Activated CD4-positive, alpha-beta memory T cell treated with anti-CD3 and anti-CD28 coated beads, Interleukin-2, amount 10 ng/mL, durations not matched to agents 7 days and 5 days (primary cell): ENCODE data around the gene ANKS1A. TPM values are rescaled to one million over a fixed set of nuclear protein-coding genes. Genes with fewer than 3 reads are reported as not detected.

Experiments used
- CTCF ChIA-PET: fragments of 350-600 bp; sonication (Branson Sonifier 250); formaldehyde crosslinking; loops from one replicate; lab custom pipeline; 2021; ENCODE audit warnings: antibody characterized with exemption, inconsistent platforms; lab: Charles Lee
- POLR2A ChIA-PET: fragments of 350-600 bp; sonication (Branson Sonifier 250); formaldehyde crosslinking; loops from one replicate; lab custom pipeline; 2021; ENCODE audit warnings: antibody characterized with exemption; lab: Charles Lee
- DNase-seq: peaks from one replicate; pipeline ENCODE4 v3.0.0-alpha.2; 2020
- H3K27ac Mint-ChIP-seq: one replicate; pipeline ENCODE4 v1.8.0; 2021; ENCODE audit warnings: mild to moderate bottlenecking, mixed read lengths
- H3K27me3 Mint-ChIP-seq: one replicate; pipeline ENCODE4 v1.8.0; 2021; ENCODE audit warnings: mixed read lengths
- H3K36me3 Mint-ChIP-seq: one replicate; pipeline ENCODE4 v1.8.0; 2021; ENCODE audit warnings: low read depth, mixed read lengths
- H3K4me1 Mint-ChIP-seq: one replicate; pipeline ENCODE4 v1.8.0; 2021; ENCODE audit warnings: mixed read lengths
- H3K4me3 Mint-ChIP-seq: one replicate; pipeline ENCODE4 v1.8.0; 2021; ENCODE audit warnings: mild to moderate bottlenecking, mixed read lengths
- H3K9me3 Mint-ChIP-seq: one replicate; pipeline ENCODE4 v1.8.0; 2021; ENCODE audit warnings: mixed read lengths
- total RNA-seq, 2 experiments: library from RNA; stranded (reverse); gene quantifications; one replicate each; pipeline ENCODE4 v1.2.3, GENCODE V29; 2021

ANKS1A gene
- total RNA-seq, 2 experiments from 2014 or later: 8.8 to 9.5 TPM

DNA sequence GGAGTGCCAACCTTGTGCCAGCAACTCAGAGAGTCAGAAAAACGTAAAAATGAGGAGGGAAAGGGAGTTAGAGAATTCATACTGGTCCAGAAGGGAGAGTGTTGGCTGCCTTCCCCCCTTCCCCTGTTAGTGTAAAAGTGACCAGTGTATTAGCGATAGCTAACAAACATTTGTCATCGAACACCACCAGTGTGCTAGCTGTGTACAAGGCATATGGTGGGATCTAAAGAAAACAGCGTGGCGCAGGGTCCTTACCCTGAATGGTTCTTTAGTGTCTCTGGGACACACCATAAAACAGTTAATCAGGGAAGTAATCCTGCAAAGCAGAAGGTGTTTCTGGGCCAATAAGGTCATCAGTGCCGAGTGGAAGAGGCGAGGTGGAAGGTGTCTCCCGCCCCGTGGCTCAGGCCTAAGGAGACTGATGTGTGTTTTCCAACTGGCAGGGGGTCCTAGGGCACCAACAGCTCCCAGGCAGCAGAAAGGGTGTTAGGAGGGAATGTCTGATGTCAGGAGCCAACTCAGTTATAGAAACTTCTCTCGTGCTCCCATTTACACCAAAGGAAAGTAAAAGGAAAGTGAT is 160.2 kb downstream of the ANKS1A start:
- ChIA-PET POLR2A (no interaction called here), CTCF (interaction anchor here (0.6 to 1.3 kb wide), 6 partner anchors 19 to 1568 kb away, joined by 3 to 5 read pairs (median 3); no protein-coding TSS in a partner anchor)
- DNase-seq: no peak
- no peaks in the 10 kb centered on the region for H3K27me3 Mint-ChIP-seq
- H3K4me1 Mint-ChIP-seq: peaks cover 4% of the 10 kb centered on the region
- no peaks in the 10 kb centered on the region for H3K9me3 Mint-ChIP-seq
- no peak overlapping the region for H3K27ac Mint-ChIP-seq
- no peaks in the 10 kb centered on the region for H3K36me3 Mint-ChIP-seq
- no peak overlapping the region for H3K4me3 Mint-ChIP-seq

DNA sequence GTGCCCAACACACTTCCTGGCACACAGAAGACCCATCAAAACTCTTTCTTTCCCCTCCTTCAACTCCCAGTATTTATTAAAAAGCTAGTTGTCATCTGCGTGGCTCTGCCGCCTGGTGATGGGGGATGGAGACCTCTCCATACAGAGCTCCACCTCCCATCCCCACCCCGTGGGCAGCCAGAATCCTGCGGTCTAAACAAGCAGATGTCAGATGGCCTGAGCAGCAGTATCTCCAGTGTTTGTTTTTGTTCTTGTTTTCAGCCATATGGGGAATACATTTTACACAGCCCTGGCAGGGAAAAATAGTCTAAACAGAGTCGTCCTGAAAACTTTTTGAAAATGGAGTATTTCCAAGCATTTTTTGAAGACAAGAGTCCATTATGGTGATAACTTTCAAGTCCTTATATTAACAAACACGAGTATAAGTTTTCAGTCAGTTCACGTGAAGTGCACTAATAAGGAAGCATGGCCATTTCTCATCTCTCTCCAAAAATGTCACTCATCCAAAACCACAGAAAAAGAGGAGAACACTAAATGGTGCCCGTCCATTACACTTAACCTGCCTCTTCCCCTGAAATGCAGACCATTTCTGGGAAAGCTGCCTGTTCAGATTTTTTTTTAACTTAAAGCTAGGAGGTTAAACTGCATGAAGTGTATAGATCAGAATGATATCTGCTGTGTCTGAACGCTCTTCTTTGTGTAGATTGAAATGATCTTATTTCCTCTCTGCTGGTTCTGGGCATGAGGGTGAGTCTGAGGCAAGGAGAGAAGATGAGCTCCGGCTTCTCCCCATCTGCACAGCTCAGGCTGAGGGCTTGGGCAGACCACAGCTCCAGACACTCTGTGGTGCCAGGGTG is 161.1 kb downstream of the ANKS1A start:
- Mint-ChIP-seq H3K27ac (no peak overlapping the region), H3K4me1 (peaks cover 4% of the 10 kb centered on the region), H3K27me3 (no peaks in the 10 kb centered on the region), H3K36me3 (no peaks in the 10 kb centered on the region), H3K4me3 (no peak overlapping the region), H3K9me3 (no peaks in the 10 kb centered on the region)
- ChIA-PET POLR2A (no interaction called here), CTCF (interaction anchor here (0.6 to 1.1 kb wide), 3 partner anchors 63 to 1569 kb away, joined by 3 read pairs; no protein-coding TSS in a partner anchor)
- no peak for DNase-seq

DNA sequence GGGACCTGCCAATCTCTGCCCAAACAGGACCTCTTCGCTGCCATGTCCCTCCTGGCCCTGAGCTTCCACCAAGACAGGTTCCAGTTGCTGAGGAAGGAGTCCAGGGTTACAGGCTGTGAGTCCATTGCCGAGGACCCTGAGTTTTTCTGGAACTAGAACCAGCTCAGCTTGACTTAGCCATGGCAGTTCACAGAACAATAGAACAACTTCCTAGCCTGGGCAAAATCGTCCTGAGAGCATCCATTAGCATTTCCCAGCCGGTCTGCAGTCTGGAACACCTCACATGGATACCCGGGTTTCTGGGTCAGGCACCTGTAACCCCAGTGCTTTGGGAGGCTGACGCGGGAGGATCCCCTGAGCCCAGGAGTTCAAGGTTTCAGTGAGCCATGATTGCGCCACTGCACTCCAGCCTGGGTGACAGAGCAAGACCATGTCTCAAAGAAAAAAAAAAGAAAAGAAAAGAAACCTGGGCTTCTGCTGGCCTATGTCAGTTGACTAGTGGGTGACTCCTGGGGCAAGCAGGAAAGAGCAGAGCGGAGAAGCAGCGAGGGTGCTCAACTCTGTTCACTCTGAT is 161.8 kb downstream of the ANKS1A start:
- Mint-ChIP-seq H3K27ac (no peak overlapping the region), H3K4me3 (no peak overlapping the region), H3K36me3 (no peaks in the 10 kb centered on the region), H3K9me3 (no peaks in the 10 kb centered on the region), H3K4me1 (peaks cover 4% of the 10 kb centered on the region), H3K27me3 (no peaks in the 10 kb centered on the region)
- ChIA-PET CTCF (no interaction called here), POLR2A (interaction anchor here (0.7 kb wide), 1 partner anchor 60 kb away, joined by 3 read pairs; no protein-coding TSS in a partner anchor)
- DNase-seq: no peak

DNA sequence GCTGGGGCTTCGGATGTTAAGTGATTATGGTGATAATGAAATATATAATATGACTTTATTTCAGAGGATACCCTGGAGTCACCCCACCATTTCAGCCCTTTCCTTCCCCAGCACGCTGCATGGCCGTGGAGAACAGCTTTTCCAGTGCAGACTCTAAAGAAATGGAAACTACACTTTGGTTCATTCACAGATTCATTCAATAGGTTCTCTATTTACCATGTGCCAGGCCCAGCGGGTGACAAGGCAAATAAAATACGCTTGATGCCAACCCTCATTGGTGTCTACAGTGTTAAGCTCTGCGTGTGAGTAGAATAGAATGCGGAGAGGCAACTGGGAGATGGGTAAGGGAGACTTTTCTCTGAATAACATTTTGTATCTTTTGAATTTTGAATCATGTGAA is 162.3 kb downstream of the ANKS1A start:
- Mint-ChIP-seq H3K4me3 (no peak overlapping the region), H3K4me1 (peaks cover 4% of the 10 kb centered on the region), H3K9me3 (no peaks in the 10 kb centered on the region), H3K27ac (no peak overlapping the region), H3K36me3 (no peaks in the 10 kb centered on the region), H3K27me3 (no peaks in the 10 kb centered on the region)
- ChIA-PET POLR2A (interaction anchor here (0.7 kb wide), 1 partner anchor 60 kb away, joined by 3 read pairs; no protein-coding TSS in a partner anchor), CTCF (no interaction called here)
- no peak for DNase-seq

DNA sequence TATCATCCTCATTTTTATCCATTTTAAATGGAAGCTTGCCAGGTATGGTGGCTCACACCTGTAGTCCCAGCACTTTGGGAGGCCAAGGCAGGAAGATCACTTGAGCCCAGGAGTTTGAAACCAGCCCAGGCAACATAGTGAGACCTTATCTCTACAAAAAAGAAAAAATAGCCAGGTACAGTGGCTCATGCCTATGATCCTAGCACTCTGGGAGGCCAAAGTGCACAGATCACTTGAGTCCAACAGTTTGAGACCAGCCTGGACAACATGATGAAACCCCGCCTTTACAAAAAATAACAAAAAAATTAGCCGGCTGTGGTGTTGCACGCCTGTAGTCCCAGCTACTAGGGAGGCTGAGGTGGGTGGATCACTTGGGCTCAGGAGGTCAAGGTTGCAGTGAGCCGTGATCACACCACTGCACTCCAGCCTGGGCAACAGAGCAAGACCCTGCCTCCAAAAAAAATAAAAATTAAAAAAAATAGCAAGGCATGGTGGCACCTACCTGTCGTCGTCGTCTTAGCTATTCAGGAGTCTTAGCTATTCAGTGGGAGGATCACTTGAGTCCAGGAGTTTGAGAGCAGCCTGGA is 163.0 kb downstream of the ANKS1A start:
- no peak for DNase-seq
- Mint-ChIP-seq H3K27me3 (no peaks in the 10 kb centered on the region), H3K4me1 (no peaks in the 10 kb centered on the region), H3K4me3 (no peak overlapping the region), H3K36me3 (no peaks in the 10 kb centered on the region), H3K27ac (no peak overlapping the region), H3K9me3 (no peaks in the 10 kb centered on the region)
- CTCF ChIA-PET: interaction anchor here (0.6 kb wide), 1 partner anchor 17 kb away, joined by 3 read pairs; no protein-coding TSS in a partner anchor
- POLR2A ChIA-PET: no interaction called here

DNA sequence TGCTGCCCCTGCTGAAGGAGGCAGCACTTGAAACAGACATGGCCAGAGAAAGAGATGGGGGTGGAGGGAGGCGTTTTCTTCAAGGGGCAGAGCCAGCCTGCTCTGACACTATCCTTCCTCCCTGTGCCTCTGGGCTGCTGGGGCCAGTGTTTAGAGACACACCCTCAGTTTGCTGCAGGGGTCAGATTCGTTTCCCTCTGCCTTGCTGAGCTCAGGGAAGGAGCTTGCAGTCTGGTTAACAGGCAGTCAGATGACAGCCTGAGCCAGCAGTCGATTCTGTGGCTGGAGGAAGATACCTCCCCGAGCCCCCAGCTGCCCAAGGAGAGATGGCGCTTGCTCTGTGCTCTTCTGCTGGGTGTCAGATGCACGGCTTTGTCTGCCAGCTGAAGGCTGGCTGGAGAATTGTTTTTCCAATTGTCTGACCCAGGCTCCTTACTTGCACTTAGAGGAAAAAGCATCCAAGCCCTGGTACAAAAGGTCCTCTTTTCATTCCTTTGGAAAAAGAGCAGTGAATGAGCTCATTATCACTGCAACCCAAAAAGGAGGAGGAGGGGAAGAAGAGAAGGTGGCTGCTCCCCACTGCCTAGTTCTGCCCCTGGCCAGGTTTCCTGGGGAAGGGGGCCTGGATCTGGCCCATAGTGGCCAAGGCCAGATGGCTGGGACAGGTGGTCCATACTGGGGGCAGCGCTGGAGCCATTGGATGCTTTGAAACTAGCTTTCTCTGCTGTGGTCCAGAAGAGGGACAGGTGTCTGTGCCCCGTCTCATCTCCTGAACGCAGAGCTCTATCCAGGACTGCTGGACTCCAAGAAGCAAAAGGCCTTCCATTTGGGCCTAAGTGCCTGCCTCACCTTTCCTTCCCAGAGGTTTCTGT is 163.9 kb downstream of the ANKS1A start:
- no peak for DNase-seq
- no peak overlapping the region for H3K4me3 Mint-ChIP-seq
- H3K4me1 Mint-ChIP-seq: no peaks in the 10 kb centered on the region
- no peaks in the 10 kb centered on the region for H3K27me3 Mint-ChIP-seq
- CTCF ChIA-PET: interaction anchor here (0.6 kb wide), 1 partner anchor 18 kb away, joined by 3 read pairs; no protein-coding TSS in a partner anchor
- no peaks in the 10 kb centered on the region for H3K9me3 Mint-ChIP-seq
- POLR2A ChIA-PET: interaction anchor here (0.6 kb wide), 1 partner anchor 8 kb away, joined by 3 read pairs; no protein-coding TSS in a partner anchor
- H3K27ac Mint-ChIP-seq: no peak overlapping the region
- H3K36me3 Mint-ChIP-seq: no peaks in the 10 kb centered on the region

DNA sequence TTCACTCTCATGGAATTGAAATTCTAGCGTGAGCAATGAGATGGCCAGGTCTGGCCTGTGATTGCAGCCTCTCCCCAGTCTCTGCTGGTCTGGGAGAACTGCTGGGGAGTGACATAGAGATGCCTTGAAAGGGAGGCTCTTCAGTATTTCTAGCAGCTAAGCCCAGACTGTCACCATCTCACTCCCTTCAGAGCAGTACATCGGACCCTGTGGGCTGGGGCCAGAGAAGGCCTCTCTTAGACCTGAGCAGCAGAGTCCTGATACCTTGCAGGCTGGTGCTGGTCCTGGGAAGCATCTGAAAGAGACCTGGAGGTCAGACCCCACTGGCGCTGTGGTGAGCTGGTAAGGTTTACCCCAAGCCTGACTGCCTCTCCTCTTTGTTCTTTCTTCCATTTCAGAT is 164.6 kb downstream of the ANKS1A start:
- H3K4me1 Mint-ChIP-seq: no peaks in the 10 kb centered on the region
- H3K27me3 Mint-ChIP-seq: no peaks in the 10 kb centered on the region
- ChIA-PET POLR2A (interaction anchor here (0.6 kb wide), 1 partner anchor 7 kb away, joined by 3 read pairs; no protein-coding TSS in a partner anchor), CTCF (no interaction called here)
- H3K27ac Mint-ChIP-seq: no peak overlapping the region
- no peaks in the 10 kb centered on the region for H3K36me3 Mint-ChIP-seq
- no peak for DNase-seq
- no peak overlapping the region for H3K4me3 Mint-ChIP-seq
- no peaks in the 10 kb centered on the region for H3K9me3 Mint-ChIP-seq

DNA sequence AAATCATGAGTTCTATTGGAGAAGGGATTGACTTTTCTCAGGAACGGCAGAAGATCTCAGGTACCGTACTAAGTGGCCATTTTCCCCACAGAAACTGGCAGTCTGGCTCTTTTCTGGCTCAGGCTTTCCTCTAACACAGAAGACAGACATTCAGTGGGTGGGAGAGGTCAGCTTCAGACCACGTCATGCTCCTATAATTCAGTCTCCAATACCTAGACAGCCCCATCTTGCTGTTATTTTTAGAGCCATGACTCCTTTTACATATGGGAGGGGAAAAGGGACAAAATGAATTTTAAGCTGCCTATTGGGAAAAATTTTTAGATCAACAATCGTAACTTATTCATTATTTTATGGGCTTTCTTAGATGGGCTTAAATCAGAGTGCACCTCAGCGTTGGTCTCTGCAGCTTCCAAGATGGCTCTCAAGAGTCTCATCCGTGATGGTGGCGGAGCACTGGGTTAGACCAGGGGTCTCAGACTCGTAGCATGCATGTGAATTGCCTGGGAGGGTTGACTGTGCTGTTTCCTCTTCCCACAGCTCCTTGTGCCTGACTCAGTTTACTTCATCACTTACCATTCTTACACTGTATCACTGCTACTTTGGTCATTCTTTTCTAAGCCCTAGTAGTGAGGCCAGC is 165.2 kb downstream of the ANKS1A start:
- POLR2A ChIA-PET: no interaction called here
- no peaks in the 10 kb centered on the region for H3K4me1 Mint-ChIP-seq
- no peaks in the 10 kb centered on the region for H3K9me3 Mint-ChIP-seq
- no peaks in the 10 kb centered on the region for H3K27me3 Mint-ChIP-seq
- CTCF ChIA-PET: no interaction called here
- no peak for DNase-seq
- no peak overlapping the region for H3K27ac Mint-ChIP-seq
- no peaks in the 10 kb centered on the region for H3K36me3 Mint-ChIP-seq
- no peak overlapping the region for H3K4me3 Mint-ChIP-seq

DNA sequence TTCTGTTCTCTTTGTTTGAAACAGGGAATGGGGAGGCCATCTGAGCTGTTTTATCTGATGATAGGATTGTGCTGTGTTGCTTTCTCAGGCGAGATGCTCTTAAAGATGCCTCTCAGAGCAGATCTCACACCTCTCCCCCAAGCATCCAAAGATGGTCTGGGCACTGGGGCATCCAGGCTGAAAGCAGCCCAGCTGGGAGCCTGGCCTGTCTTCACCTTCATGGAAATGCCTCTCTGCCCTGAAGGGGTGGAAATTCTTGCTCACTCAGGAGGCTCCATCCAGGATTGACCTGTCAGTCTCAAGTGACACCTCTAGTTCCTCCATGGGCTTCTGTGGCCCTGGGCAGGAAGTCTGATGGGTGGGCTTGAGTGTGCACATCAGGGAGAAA is 165.7 kb downstream of the ANKS1A start:
- ChIA-PET CTCF (no interaction called here), POLR2A (no interaction called here)
- no peak overlapping the region for H3K4me3 Mint-ChIP-seq
- DNase-seq: no peak
- H3K36me3 Mint-ChIP-seq: no peaks in the 10 kb centered on the region
- H3K27me3 Mint-ChIP-seq: no peaks in the 10 kb centered on the region
- H3K9me3 Mint-ChIP-seq: no peaks in the 10 kb centered on the region
- H3K27ac Mint-ChIP-seq: no peak overlapping the region
- H3K4me1 Mint-ChIP-seq: no peaks in the 10 kb centered on the region

DNA sequence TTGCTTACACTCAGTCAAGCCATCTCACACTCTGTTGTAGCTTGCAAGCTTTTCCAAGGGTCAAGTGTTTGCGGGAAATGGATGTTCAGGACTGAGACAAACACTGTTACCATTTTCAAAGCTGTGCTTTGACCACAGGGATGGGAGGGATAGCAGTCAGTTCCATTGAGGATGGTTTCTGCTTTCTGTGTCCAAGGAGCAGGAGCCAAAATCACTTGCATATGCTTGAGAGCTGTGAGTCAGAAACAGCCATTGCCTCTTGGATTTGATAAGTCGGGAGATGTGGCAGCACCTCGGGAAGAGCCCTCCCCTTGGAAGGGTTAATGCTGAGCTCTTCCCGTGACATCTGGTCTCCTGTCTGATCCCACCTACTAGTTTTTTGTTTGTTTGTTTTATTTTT is 166.8 kb downstream of the ANKS1A start:
- Mint-ChIP-seq H3K27me3 (no peaks in the 10 kb centered on the region), H3K4me3 (no peak overlapping the region), H3K4me1 (no peaks in the 10 kb centered on the region), H3K9me3 (no peaks in the 10 kb centered on the region), H3K36me3 (no peaks in the 10 kb centered on the region), H3K27ac (no peak overlapping the region)
- ChIA-PET CTCF (interaction anchor here (1.1 to 1.3 kb wide), 3 partner anchors 9 to 150 kb away, joined by 3 read pairs; no protein-coding TSS in a partner anchor), POLR2A (no interaction called here)
- no peak for DNase-seq

DNA sequence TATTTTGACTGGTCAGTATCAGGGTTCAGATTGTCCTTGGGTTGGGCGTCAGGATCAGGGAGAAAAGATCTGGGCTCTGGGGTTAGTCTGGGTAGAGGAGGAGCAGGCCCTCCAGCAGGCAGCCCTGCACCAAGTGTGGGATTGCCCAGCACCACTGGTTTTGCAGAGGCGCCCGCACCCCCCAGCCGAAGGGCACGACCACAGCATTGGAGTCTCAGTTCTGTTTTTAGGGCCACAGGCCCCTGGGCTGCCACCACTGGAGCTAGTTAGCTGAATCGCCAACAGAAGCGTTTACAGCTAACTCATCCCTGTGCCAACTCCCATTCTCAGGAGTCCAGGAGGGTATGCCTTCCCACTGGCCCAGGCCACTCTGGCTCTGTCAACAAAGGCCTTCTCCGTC is 167.9 kb downstream of the ANKS1A start:
- CTCF ChIA-PET: no interaction called here
- Mint-ChIP-seq H3K27me3 (no peaks in the 10 kb centered on the region), H3K4me1 (no peaks in the 10 kb centered on the region), H3K27ac (no peak overlapping the region), H3K4me3 (no peak overlapping the region), H3K9me3 (no peaks in the 10 kb centered on the region), H3K36me3 (no peaks in the 10 kb centered on the region)
- POLR2A ChIA-PET: no interaction called here
- no peak for DNase-seq
